PFSK-1 (cell line): ENCODE measurements around the gene AKT2.

Source experiments
- FOXP2 ChIP-seq: optimal IDR thresholded peaks from 2 replicates; pipeline ENCODE3; 2011; ENCODE audit warnings: borderline replicate concordance, control low read depth, inconsistent platforms; ENCODE audit not compliant: insufficient read depth; ENCODE audit errors: extremely low read length, extremely low read depth
- POLR2AphosphoS5 ChIP-seq: IDR thresholded peaks from 2 replicates; pipeline ENCODE4 v1.6.1; 2012; ENCODE audit warnings: low read depth, mild to moderate bottlenecking, control low read depth, low read length, moderate library complexity
- SIN3A ChIP-seq: IDR thresholded peaks from 2 replicates; pipeline ENCODE4 v1.6.1; 2012; ENCODE audit warnings: mild to moderate bottlenecking, low read length, moderate library complexity, borderline replicate concordance; ENCODE audit not compliant: insufficient read depth
- TAF1 ChIP-seq: IDR thresholded peaks from 2 replicates; pipeline ENCODE4 v1.6.1; 2012; ENCODE audit warnings: low read length, control low read depth, borderline replicate concordance; ENCODE audit not compliant: insufficient read depth
- TF ChIP-seq, protein P1 (sequence below), 2 experiments: IDR thresholded peaks; 2 replicates each; pipeline versions ENCODE4 v1.6.1 to v1.8.0; 2011 to 2012; ENCODE audit warnings: low read depth in 2 of 2, low read length in 2 of 2, control low read depth in 1 of 2, inconsistent platforms in 1 of 2, mild to moderate bottlenecking in 1 of 2, moderate library complexity in 1 of 2; ENCODE audit not compliant: insufficient read depth in 1 of 2

AKT2 gene

DNA sequence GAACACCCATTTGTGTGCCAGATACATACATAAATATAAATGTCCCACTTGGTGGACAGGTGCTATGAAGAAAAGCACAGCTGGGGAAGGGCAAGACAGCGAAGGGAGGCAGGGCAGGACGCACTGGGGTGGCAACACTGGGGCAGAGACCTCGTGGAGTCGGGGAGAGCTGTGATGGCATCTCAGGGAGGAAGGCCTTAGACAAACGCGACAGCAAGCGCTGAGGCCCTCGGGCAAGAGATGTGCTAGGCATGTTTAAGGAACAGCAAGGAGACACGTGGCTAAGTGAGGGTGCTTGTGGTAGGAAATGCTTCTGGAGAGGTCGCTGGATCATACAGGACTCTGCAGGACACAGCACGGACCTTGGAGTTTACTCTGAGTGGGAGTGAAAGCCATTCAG, 35.4 kb downstream of the AKT2 start:
- TF ChIP-seq, protein P1, sequence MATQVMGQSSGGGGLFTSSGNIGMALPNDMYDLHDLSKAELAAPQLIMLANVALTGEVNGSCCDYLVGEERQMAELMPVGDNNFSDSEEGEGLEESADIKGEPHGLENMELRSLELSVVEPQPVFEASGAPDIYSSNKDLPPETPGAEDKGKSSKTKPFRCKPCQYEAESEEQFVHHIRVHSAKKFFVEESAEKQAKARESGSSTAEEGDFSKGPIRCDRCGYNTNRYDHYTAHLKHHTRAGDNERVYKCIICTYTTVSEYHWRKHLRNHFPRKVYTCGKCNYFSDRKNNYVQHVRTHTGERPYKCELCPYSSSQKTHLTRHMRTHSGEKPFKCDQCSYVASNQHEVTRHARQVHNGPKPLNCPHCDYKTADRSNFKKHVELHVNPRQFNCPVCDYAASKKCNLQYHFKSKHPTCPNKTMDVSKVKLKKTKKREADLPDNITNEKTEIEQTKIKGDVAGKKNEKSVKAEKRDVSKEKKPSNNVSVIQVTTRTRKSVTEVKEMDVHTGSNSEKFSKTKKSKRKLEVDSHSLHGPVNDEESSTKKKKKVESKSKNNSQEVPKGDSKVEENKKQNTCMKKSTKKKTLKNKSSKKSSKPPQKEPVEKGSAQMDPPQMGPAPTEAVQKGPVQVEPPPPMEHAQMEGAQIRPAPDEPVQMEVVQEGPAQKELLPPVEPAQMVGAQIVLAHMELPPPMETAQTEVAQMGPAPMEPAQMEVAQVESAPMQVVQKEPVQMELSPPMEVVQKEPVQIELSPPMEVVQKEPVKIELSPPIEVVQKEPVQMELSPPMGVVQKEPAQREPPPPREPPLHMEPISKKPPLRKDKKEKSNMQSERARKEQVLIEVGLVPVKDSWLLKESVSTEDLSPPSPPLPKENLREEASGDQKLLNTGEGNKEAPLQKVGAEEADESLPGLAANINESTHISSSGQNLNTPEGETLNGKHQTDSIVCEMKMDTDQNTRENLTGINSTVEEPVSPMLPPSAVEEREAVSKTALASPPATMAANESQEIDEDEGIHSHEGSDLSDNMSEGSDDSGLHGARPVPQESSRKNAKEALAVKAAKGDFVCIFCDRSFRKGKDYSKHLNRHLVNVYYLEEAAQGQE (IDR thresholded peaks at IDR 0.05; ENCODE audit: insufficient read depth in 1 of 2, low read depth in 2 of 2, low read length in 2 of 2): no peak
- TF ChIP-seq FOXP2 (no peak), TAF1 (no peak), POLR2AphosphoS5 (no peak), SIN3A (no peak)

DNA sequence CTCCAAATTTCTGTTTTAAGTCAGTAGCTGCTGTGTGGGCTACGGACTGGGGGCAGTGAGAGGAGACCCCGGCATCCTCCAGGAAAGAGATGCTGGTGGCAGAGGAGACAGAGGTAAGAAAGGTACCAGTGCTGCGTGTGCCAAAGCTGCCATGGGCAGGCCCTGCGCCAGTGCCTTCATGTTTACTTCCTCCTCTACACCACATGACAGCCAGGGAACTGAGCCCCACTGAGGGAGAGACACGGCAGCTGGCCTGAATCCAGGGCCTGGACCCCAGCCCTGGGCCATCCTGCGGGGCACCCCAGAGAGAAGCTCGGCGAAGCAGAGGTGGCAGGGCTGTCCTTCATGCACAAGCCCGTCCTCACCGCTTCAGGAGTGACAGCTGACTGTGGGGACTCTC, 35.9 kb downstream of the AKT2 start:
- TF ChIP-seq POLR2AphosphoS5: no peak
- no peak for TF ChIP-seq TAF1
- no peak for TF ChIP-seq SIN3A
- TF ChIP-seq, protein P1 (IDR thresholded peaks at IDR 0.05; ENCODE audit: insufficient read depth in 1 of 2, low read depth in 2 of 2, low read length in 2 of 2): no peak
- no peak for TF ChIP-seq FOXP2

DNA sequence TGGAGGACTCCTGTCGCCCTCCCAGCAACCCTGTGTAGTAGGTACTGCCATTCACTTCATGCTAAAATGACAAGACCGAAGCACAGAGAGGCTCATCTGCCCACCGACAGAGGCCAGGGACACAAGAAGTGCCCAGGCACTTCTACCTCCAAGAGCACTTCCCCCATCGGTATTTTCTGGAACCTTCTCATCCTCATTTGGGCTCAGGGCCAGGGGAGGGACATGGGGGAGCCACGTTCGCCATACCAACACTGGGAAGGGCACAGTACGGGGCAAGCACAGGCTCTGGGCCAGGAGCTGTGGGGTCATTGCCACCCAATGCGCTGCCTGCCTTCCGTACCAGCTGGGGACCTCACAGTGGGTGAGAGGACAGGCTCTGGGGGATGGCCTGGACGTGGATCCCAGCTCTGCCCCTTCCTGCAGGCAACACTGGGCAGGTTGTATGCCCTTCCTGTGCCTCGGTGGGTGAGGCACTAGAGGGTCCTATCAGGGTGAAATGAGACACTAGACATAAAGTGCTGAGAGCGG, 37.3 kb downstream of the AKT2 start:
- no peak for TF ChIP-seq FOXP2
- no peak for TF ChIP-seq TAF1
- TF ChIP-seq POLR2AphosphoS5: no peak
- no peak for TF ChIP-seq SIN3A
- TF ChIP-seq, protein P1 (IDR thresholded peaks at IDR 0.05; ENCODE audit: insufficient read depth in 1 of 2, low read depth in 2 of 2, low read length in 2 of 2): no peak

DNA sequence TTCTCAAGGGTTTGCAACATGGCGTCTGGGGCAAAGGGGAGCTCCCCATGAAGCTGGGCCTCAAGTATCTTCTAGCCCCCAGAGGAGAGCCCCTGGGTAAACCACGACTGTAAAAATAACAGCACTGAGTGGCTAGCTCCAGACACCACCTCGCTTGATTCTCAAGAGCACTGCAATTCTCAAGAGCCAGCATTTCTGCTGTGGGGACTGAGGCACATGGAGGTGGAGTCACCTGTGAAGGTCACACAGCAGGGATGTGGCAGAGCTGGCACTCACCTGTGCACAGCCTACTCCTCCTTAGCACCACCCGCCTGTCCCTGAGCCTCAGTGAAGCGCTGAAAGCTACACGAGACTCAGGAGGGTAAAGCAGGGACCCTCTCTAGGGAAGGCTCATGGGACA, 38.0 kb downstream of the AKT2 start:
- no peak for TF ChIP-seq POLR2AphosphoS5
- TF ChIP-seq FOXP2: no peak
- TF ChIP-seq, protein P1 (IDR thresholded peaks at IDR 0.05; ENCODE audit: insufficient read depth in 1 of 2, low read depth in 2 of 2, low read length in 2 of 2): no peak
- no peak for TF ChIP-seq SIN3A
- no peak for TF ChIP-seq TAF1
